HG03025 (cell line): ENCODE results near the gene DERL3.

Experiments used
- ATAC-seq: cut with Tn5 transposase; IDR thresholded peaks from one replicate; pipeline ENCODE4 v1.9.1; 2021; ENCODE audit warnings: mild to moderate bottlenecking, moderate library complexity; ENCODE audit not compliant: unreplicated experiment, low FRiP score

DERL3 gene

GRCh38 chr22:23786261-23786710 is 52.5 kb downstream of the DERL3 start:
- no peak for ATAC-seq
